ENCODE measurements around the gene TRIM5. TPM values are rescaled to one million over a fixed set of nuclear protein-coding genes. Genes with fewer than 3 reads are reported as not detected.

The TRIM5 gene
- total and polyA plus RNA-seq, 12 donors, result 3.1 to 12.6 (median 7.3) TPM

GRCh38 chr11:5674391-5674790 is 10.5 kb downstream of the TRIM5 start:
- no peak for TF ChIP-seq CTCF (IDR thresholded peaks at IDR 0.05)
- 96 to 98% methylated on average over 4 of the region's 4 CpGs for WGBS, 2 donors
- Histone ChIP-seq H3K4me1 (peaks cover 0 to 4% (median 0%) of the 10 kb centered on the region in 9 donors), H3K4me3 (no peak overlapping the region), H3K27me3 (no peaks in the 10 kb centered on the region), H3K36me3 (peaks cover 0 to 76% (median 14%) of the 10 kb centered on the region in 9 donors), H3K9me3 (peaks cover 0 to 3% (median 0%) of the 10 kb centered on the region in 11 donors), H3K27ac (no peak overlapping the region)
- ATAC-seq (no peak), DNase-seq (no peak)
- intact Hi-C loops (cut with DNase I), result no loop called here

GRCh38 chr11:5671831-5672230 is 13.0 kb downstream of the TRIM5 start:
- Histone ChIP-seq H3K36me3 (peaks cover 0 to 80% (median 20%) of the 10 kb centered on the region in 9 donors), H3K9me3 (no peaks in the 10 kb centered on the region), H3K27ac (no peak overlapping the region), H3K27me3 (no peaks in the 10 kb centered on the region), H3K4me1 (no peaks in the 10 kb centered on the region), H3K4me3 (no peak overlapping the region)
- ATAC-seq (no peak), DNase-seq (no peak)
- intact Hi-C loops (cut with DNase I), result no loop called here
- no peak for TF ChIP-seq CTCF (IDR thresholded peaks at IDR 0.05)

- peaks cover 0 to 96% (median 23%) of the 10 kb centered on the region in 9 donors for H3K36me3 ChIP-seq
- 79 to 86% methylated on average over 6 of the region's 6 CpGs for WGBS, 2 donors
- ATAC-seq (no peak), DNase-seq (no peak)
- no peaks in the 10 kb centered on the region for H3K4me1 ChIP-seq
- no peak overlapping the region for H3K4me3 ChIP-seq
- no peaks in the 10 kb centered on the region for H3K27me3 ChIP-seq
- intact Hi-C loops (cut with DNase I), result no loop called here
- H3K27ac ChIP-seq, result no peak overlapping the region
- H3K9me3 ChIP-seq, result no peaks in the 10 kb centered on the region
- TF ChIP-seq CTCF (IDR thresholded peaks at IDR 0.05), result no peak
These were observed 18.5 kb downstream of the TRIM5 start for GRCh38 chr11:5666402-5666793.

- Histone ChIP-seq H3K27me3 (no peaks in the 10 kb centered on the region), H3K4me3 (no peak overlapping the region), H3K4me1 (no peaks in the 10 kb centered on the region), H3K36me3 (peaks cover 0 to 95% (median 23%) of the 10 kb centered on the region in 9 donors), H3K27ac (no peak overlapping the region), H3K9me3 (no peaks in the 10 kb centered on the region)
- ATAC-seq, result no peak
- intact Hi-C loops (cut with DNase I), result no loop called here
- no peak for DNase-seq
- WGBS, 2 donors, result 68 to 72% methylated on average over 5 of the region's 5 CpGs
- no peak for TF ChIP-seq CTCF (IDR thresholded peaks at IDR 0.05)
These were observed 19.0 kb downstream of the TRIM5 start for GRCh38 chr11:5665746-5666401.
